RWPE2 (cell line): Measurements from ENCODE around the gene RFC4.

ENCODE experiments used
- ATAC-seq: fragments of 200-7000 bp; cut with Tn5 transposase; 3 replicates; pipeline ENCODE4 v1.9.1; 2021; ENCODE audit warnings: low read depth
- DNase-seq: peaks from one replicate; pipeline ENCODE4 v3.0.0-alpha.2; 2020; ENCODE audit warnings: low spot score
- H3K27ac ChIP-seq: fragments of 450-650 bp; 2 replicates; pipeline ENCODE4 v1.5.1; 2017; ENCODE audit warnings: mild to moderate bottlenecking; ENCODE audit not compliant: poor library complexity, severe bottlenecking
- H3K27me3 ChIP-seq: fragments of 250-450 bp; sonication (Bioruptor Pico); 2 replicates; pipeline ENCODE4 v1.5.1; 2021; ENCODE audit warnings: mild to moderate bottlenecking, moderate library complexity; ENCODE audit not compliant: insufficient read depth, poor library complexity, severe bottlenecking
- H3K36me3 ChIP-seq: fragments of 250-450 bp; sonication (Bioruptor Pico); 2 replicates; pipeline ENCODE4 v1.5.1; 2020; ENCODE audit warnings: low read depth, mild to moderate bottlenecking, moderate library complexity
- H3K4me1 ChIP-seq: fragments of 250-450 bp; sonication (Bioruptor Pico); 2 replicates; pipeline ENCODE4 v1.5.1; 2021; ENCODE audit warnings: mild to moderate bottlenecking, moderate library complexity; ENCODE audit not compliant: insufficient read depth, poor library complexity, severe bottlenecking
- H3K4me3 ChIP-seq: fragments of 250-450 bp; sonication (Bioruptor Pico); 2 replicates; pipeline ENCODE4 v1.5.1; 2021; ENCODE audit warnings: mild to moderate bottlenecking, moderate library complexity; ENCODE audit not compliant: severe bottlenecking
- H3K9me3 ChIP-seq: fragments of 250-450 bp; sonication (Bioruptor Pico); 2 replicates; pipeline ENCODE4 v1.5.1; 2021; ENCODE audit warnings: mild to moderate bottlenecking, moderate library complexity; ENCODE audit not compliant: severe bottlenecking
- CTCF ChIP-seq: fragments of 450-650 bp; IDR thresholded peaks from one replicate; pipeline ENCODE4 v1.5.1; 2017; ENCODE audit warnings: mild to moderate bottlenecking, moderate library complexity; ENCODE audit not compliant: poor library complexity, severe bottlenecking

RFC4 gene

GRCh38 chr3:186742618-186743380 is 63.5 kb downstream of the RFC4 start:
- DNase-seq (no peak), ATAC-seq (no peak)
- no peaks in the 10 kb centered on the region for H3K36me3 ChIP-seq
- no peak for TF ChIP-seq CTCF
- no peaks in the 10 kb centered on the region for H3K9me3 ChIP-seq
- H3K27ac ChIP-seq = no peak overlapping the region
- peaks cover 8% of the 10 kb centered on the region for H3K4me1 ChIP-seq
- no peaks in the 10 kb centered on the region for H3K27me3 ChIP-seq
- no peak overlapping the region for H3K4me3 ChIP-seq
